ENCODE results near the gene TGM2. TPM values are rescaled to one million over a fixed set of nuclear protein-coding genes. Genes with fewer than 3 reads are reported as not detected.

The TGM2 gene
- total and polyA plus RNA-seq, 9 of the 15 experiments (the other 6 are each of a cell fraction or from before 2014, with no cell fraction given), result 5.5 to 78.5 (median 37.6) TPM

GRCh38 chr20:38148328-38149102 lies 16.6 kb downstream of the TGM2 start:
- Histone ChIP-seq H4K20me1 (replicated peaks; ENCODE audit: control insufficient read depth, insufficient read depth, low read length) (no peaks in the 10 kb centered on the region), H3K79me2 (ENCODE audit: control insufficient read depth, insufficient read depth, low read length) (no peaks in the 10 kb centered on the region), H3K4me3 (no peak overlapping the region), H2AFZ (ENCODE audit: low read depth, low read length) (no peak overlapping the region), H3K9ac (ENCODE audit: insufficient read depth in 1 of 2, low read depth in 2 of 2, low read length in 2 of 2) (peak overlapping the region in 1 of 2 experiments; percentile 36; a peak in 1 of 4 replicates), H3K4me2 (ENCODE audit: insufficient read depth, low read length) (no peak overlapping the region), H3K4me1 (replicated peaks in 1 of 2; ENCODE audit: control insufficient read depth in 2 of 2, insufficient read depth in 2 of 2, low read length in 2 of 2) (peaks cover 16 to 24% of the 10 kb centered on the region in 2 experiments), H3K9me3 (replicated peaks; ENCODE audit: control insufficient read depth, insufficient read depth, low read depth, low read length) (no peaks in the 10 kb centered on the region), H3K27ac (ENCODE audit: extremely low read depth, low read depth, low read length) (no peak overlapping the region), H3K36me3 (ENCODE audit: control insufficient read depth, insufficient read depth, low read length) (peaks cover 89% of the 10 kb centered on the region), H3K9me1 (ENCODE audit: control insufficient read depth, insufficient read depth, low read length) (no peaks in the 10 kb centered on the region), H3K27me3 (ENCODE audit: control insufficient read depth in 2 of 2, insufficient read depth in 2 of 2, low read length in 2 of 2) (no peaks in the 10 kb centered on the region)
- TF ChIP-seq ZNF217 (CRISPR knock-in tag; IDR thresholded peaks at IDR 0.05), result no peak
- no peak for TF ChIP-seq NCOA6 (IDR thresholded peaks at IDR 0.05)
- TF ChIP-seq CEBPB (tag; IDR thresholded peaks at IDR 0.05), result no peak
- TF ChIP-seq POLR2H (tag; IDR thresholded peaks at IDR 0.05; ENCODE audit: low read depth), result no peak
- TF ChIP-seq SPI1 (IDR thresholded peaks at IDR 0.05; ENCODE audit: borderline replicate concordance, low read depth, low read length), result no peak
- FAIRE-seq, result no peak
- ATAC-seq, result no peak
- 77% methylated on average over 9 of the region's 9 CpGs for WGBS (ENCODE audit: insufficient coverage, low coverage, missing lambda C conversion rate)
- BruUV-seq (replicated peaks), result no TSS peak
- no peak for DNase-seq (ENCODE audit: extremely low read depth in 1 of 4, low spot score in 3 of 4)
- CTCF ChIA-PET (ENCODE audit: low intra/inter-chr PET ratio), result no interaction called here
- in situ Hi-C loops (cut with MboI) (no loop called here), intact Hi-C loops (cut with micrococcal nuclease) (no loop called here)
- POLR2A ChIA-PET, result interaction anchor here (0.6 to 0.7 kb wide), 2 partner anchors 27 to 101 kb away, joined by 3 to 4 read pairs; no protein-coding TSS in a partner anchor

- Histone ChIP-seq H3K9ac (ENCODE audit: insufficient read depth in 1 of 2, low read depth in 2 of 2, low read length in 2 of 2) (no peak overlapping the region; a peak in 1 of 4 replicates), H3K9me3 (replicated peaks; ENCODE audit: control insufficient read depth, insufficient read depth, low read depth, low read length) (no peaks in the 10 kb centered on the region), H2AFZ (ENCODE audit: low read depth, low read length) (no peak overlapping the region), H4K20me1 (replicated peaks; ENCODE audit: control insufficient read depth, insufficient read depth, low read length) (no peaks in the 10 kb centered on the region), H3K4me1 (replicated peaks in 1 of 2; ENCODE audit: control insufficient read depth in 2 of 2, insufficient read depth in 2 of 2, low read length in 2 of 2) (peaks cover 21 to 25% of the 10 kb centered on the region in 2 experiments), H3K27ac (ENCODE audit: extremely low read depth, low read depth, low read length) (no peak overlapping the region), H3K9me1 (ENCODE audit: control insufficient read depth, insufficient read depth, low read length) (no peaks in the 10 kb centered on the region), H3K27me3 (ENCODE audit: control insufficient read depth in 2 of 2, insufficient read depth in 2 of 2, low read length in 2 of 2) (no peaks in the 10 kb centered on the region), H3K36me3 (ENCODE audit: control insufficient read depth, insufficient read depth, low read length) (peaks cover 83% of the 10 kb centered on the region), H3K79me2 (ENCODE audit: control insufficient read depth, insufficient read depth, low read length) (no peaks in the 10 kb centered on the region), H3K4me3 (no peak overlapping the region), H3K4me2 (ENCODE audit: insufficient read depth, low read length) (no peak overlapping the region)
- no TSS peak for BruUV-seq (replicated peaks)
- DNase-seq (ENCODE audit: extremely low read depth in 1 of 4, low spot score in 3 of 4) (no peak), ATAC-seq (no peak), FAIRE-seq (no peak)
- WGBS (ENCODE audit: insufficient coverage, low coverage, missing lambda C conversion rate), result 92% methylated on average over 8 of the region's 14 CpGs
- ChIA-PET POLR2A (no interaction called here), CTCF (ENCODE audit: low intra/inter-chr PET ratio) (no interaction called here)
- intact Hi-C loops (cut with micrococcal nuclease), result no loop called here
- TF ChIP-seq GATA2 (CRISPR knock-in tag; IDR thresholded peaks at IDR 0.05), result no peak
- no peak for TF ChIP-seq ZNF175 (CRISPR knock-in tag; IDR thresholded peaks at IDR 0.05; ENCODE audit: low read depth)
- in situ Hi-C loops (cut with MboI), result no loop called here
Measured at GRCh38 chr20:38147751-38148150, 17.3 kb downstream of the TGM2 start.
